Right ventricle myocardium inferior (tissue), 1 donor: ENCODE measurements around the gene CELSR1. TPM values are rescaled to one million over a fixed set of nuclear protein-coding genes. Genes with fewer than 3 reads are reported as not detected.
"Not testable (repeated sequence)": the region's sequence is repeated elsewhere in the genome, so short reads cannot be mapped to it uniquely, and the experiment has no call there.

Experiments used
- ATAC-seq: fragments of 200-7000 bp; cut with Tn5 transposase; one replicate; pipeline ENCODE4 v1.9.1; 2020; ENCODE audit warnings: mild to moderate bottlenecking, moderate library complexity
- DNase-seq: peaks from one replicate; pipeline ENCODE4 v3.0.0; 2021; ENCODE audit errors: missing footprints
- intact Hi-C: fragments of 100-400 bp; cut with DNase I; formaldehyde crosslinking; loops from one replicate; pipeline ENCODE4 v1.11.0; 2022
- total RNA-seq: library from RNA; stranded (reverse); fragmentation: NEBNext Ultra II Directional; extraction: Animal tissue kit (Norgen Biotek cat#: 25700); gene quantifications from one replicate; pipeline ENCODE4 v1.2.1, GENCODE V29; 2021
- donor health status: DM: no; HTN: yes; CAD: no; lungs with severe emphysema.

The CELSR1 gene
- total RNA-seq, 1 donor from 2014 or later, result 8.4 TPM

GRCh38 chr22:46521994-46522393 is 15.4 kb downstream of the CELSR1 start:
- no peak for DNase-seq
- no peak for ATAC-seq
- intact Hi-C loops, result no loop called here

GRCh38 chr22:46520880-46521279 is 16.5 kb downstream of the CELSR1 start:
- intact Hi-C loops, result no loop called here
- ATAC-seq (no peak), DNase-seq (no peak)

GRCh38 chr22:46519377-46519776 is 18.0 kb downstream of the CELSR1 start:
- ATAC-seq (no peak), DNase-seq (no peak)
- intact Hi-C loops, result no loop called here

GRCh38 chr22:46518542-46519325 is 18.7 kb downstream of the CELSR1 start:
- no peak for DNase-seq
- intact Hi-C loops, result no loop called here
- ATAC-seq, result no peak

- intact Hi-C loops, result no loop called here
- ATAC-seq (no peak), DNase-seq (no peak)
These were observed 19.4 kb downstream of the CELSR1 start for GRCh38 chr22:46518038-46518437.

GRCh38 chr22:46517255-46517761 is 20.1 kb downstream of the CELSR1 start:
- DNase-seq, result no peak
- no peak for ATAC-seq
- intact Hi-C loops, result no loop called here

- no peak for DNase-seq
- intact Hi-C loops, result no loop called here
- ATAC-seq, result no peak
These were observed 20.8 kb downstream of the CELSR1 start for GRCh38 chr22:46516638-46517037.

- ATAC-seq, DNase-seq, intact Hi-C loops: not testable (repeated sequence)
These were observed 21.3 kb downstream of the CELSR1 start for GRCh38 chr22:46516112-46516487.

- DNase-seq, result no peak
- ATAC-seq, result no peak
- intact Hi-C loops, result no loop called here
These were observed 22.0 kb downstream of the CELSR1 start for GRCh38 chr22:46515208-46516111.

GRCh38 chr22:46514592-46515207 is 22.7 kb downstream of the CELSR1 start:
- intact Hi-C loops, result no loop called here
- DNase-seq, result no peak
- ATAC-seq, result no peak

GRCh38 chr22:46513908-46514550 is 23.4 kb downstream of the CELSR1 start:
- no peak for DNase-seq

GRCh38 chr22:46512683-46513082 is 24.7 kb downstream of the CELSR1 start:
- ATAC-seq (no peak), DNase-seq (no peak)
- intact Hi-C loops, result no loop called here

More at GRCh38 chr22:46513908-46514550, 23.4 kb downstream of the CELSR1 start:
- intact Hi-C loops, result no loop called here
- ATAC-seq, result no peak

GRCh38 chr22:46512039-46512370 is 25.4 kb downstream of the CELSR1 start:
- no peak for DNase-seq
- intact Hi-C loops, result no loop called here
- ATAC-seq, result no peak

GRCh38 chr22:46511151-46512038 is 26.0 kb downstream of the CELSR1 start:
- ATAC-seq, result peak; percentile 48
- no peak for DNase-seq
- intact Hi-C loops, result no loop called here

- ATAC-seq, result no peak
- DNase-seq, result no peak
- intact Hi-C loops, result no loop called here
These were observed 27.9 kb downstream of the CELSR1 start for GRCh38 chr22:46509416-46510089.

GRCh38 chr22:46508491-46508999 is 28.9 kb downstream of the CELSR1 start:
- intact Hi-C loops, result no loop called here
- no peak for DNase-seq
- ATAC-seq, result no peak
